MCF 10A (cell line): ENCODE results near the gene GGTLC2. TPM values are rescaled to one million over a fixed set of nuclear protein-coding genes. Genes with fewer than 3 reads are reported as not detected.

Experiments
- BruUV-seq: library from RNA; stranded (reverse); fragments of 400-500 nt; replicated peaks from 2 replicates; lab custom pipeline; 2021; lab: Mats Ljungman, UMichigan
- CTCF ChIA-PET: fragments of 300-600 bp; sonication (Branson Sonifier 250); formaldehyde crosslinking; extraction: SDS; loops from one replicate; lab custom pipeline; 2021; ENCODE audit warnings: antibody characterized with exemption, inconsistent platforms; lab: Yijun Ruan, JAX
- POLR2A ChIA-PET: fragments of 300-600, 350-650 bp; sonication (Branson Sonifier 250); formaldehyde crosslinking; extraction: SDS; loops from one replicate; lab custom pipeline; 2020; ENCODE audit warnings: antibody characterized with exemption, inconsistent platforms; lab: Yijun Ruan, JAX
- DNase-seq: peaks from one replicate; pipeline ENCODE4 v3.0.0-alpha.2; 2018; ENCODE audit not compliant: unreplicated experiment
- H3K27ac Mint-ChIP-seq: one replicate; pipeline ENCODE4 v1.8.0; 2022; ENCODE audit warnings: mild to moderate bottlenecking, low read depth, mixed read lengths; ENCODE audit not compliant: unreplicated experiment
- H3K27me3 Mint-ChIP-seq: one replicate; pipeline ENCODE4 v1.8.0; 2022; ENCODE audit warnings: mixed read lengths; ENCODE audit not compliant: insufficient read depth, unreplicated experiment
- H3K36me3 Mint-ChIP-seq: one replicate; pipeline ENCODE4 v1.8.0; 2022; ENCODE audit warnings: mild to moderate bottlenecking, moderate library complexity, mixed read lengths; ENCODE audit not compliant: insufficient read depth, unreplicated experiment
- H3K4me1 Mint-ChIP-seq: one replicate; pipeline ENCODE4 v1.8.0; 2022; ENCODE audit warnings: mixed read lengths; ENCODE audit not compliant: insufficient read depth, unreplicated experiment
- H3K4me3 Mint-ChIP-seq: one replicate; pipeline ENCODE4 v1.8.0; 2022; ENCODE audit warnings: mild to moderate bottlenecking, moderate library complexity, mixed read lengths; ENCODE audit not compliant: unreplicated experiment
- H3K9me3 Mint-ChIP-seq: one replicate; pipeline ENCODE4 v1.8.0; 2022; ENCODE audit warnings: mixed read lengths; ENCODE audit not compliant: unreplicated experiment
- CTCF ChIP-seq: fragments of 200-600 bp; IDR thresholded peaks from one replicate; pipeline ENCODE4 v1.8.0; 2022; ENCODE audit warnings: antibody characterized with exemption, mild to moderate bottlenecking; ENCODE audit not compliant: unreplicated experiment
- intact Hi-C: fragments of 100-400 bp; cut with micrococcal nuclease; formaldehyde crosslinking; loops from 2 replicates; pipeline ENCODE4 v1.14.1; 2022
- total RNA-seq: library from RNA; stranded (reverse); gene quantifications from 2 replicates; pipeline ENCODE4 v1.2.3, GENCODE V29; 2022

The GGTLC2 gene
- total RNA-seq, 1 experiment from 2014 or later: not detected

- no peak overlapping the region for H3K27ac Mint-ChIP-seq
- peaks cover 15% of the 10 kb centered on the region for H3K4me1 Mint-ChIP-seq
- BruUV-seq: no TSS peak
- H3K9me3 Mint-ChIP-seq: no peaks in the 10 kb centered on the region
- DNase-seq: no peak
- no peak for TF ChIP-seq CTCF
- no peak overlapping the region for H3K4me3 Mint-ChIP-seq
- intact Hi-C loops: no loop called here
- H3K36me3 Mint-ChIP-seq: no peaks in the 10 kb centered on the region
- ChIA-PET POLR2A (no interaction called here), CTCF (interaction anchor here (0.6 to 7.1 kb wide), 6 partner anchors 9 to 188 kb away, joined by 3 to 68 read pairs (median 9); no protein-coding TSS in a partner anchor)
- H3K27me3 Mint-ChIP-seq: no peaks in the 10 kb centered on the region
These were observed 49.7 kb downstream of the GGTLC2 start for GRCh38 chr22:22694106-22694505.

- TF ChIP-seq CTCF: no peak
- no TSS peak for BruUV-seq
- CTCF ChIA-PET: no interaction called here
- Mint-ChIP-seq H3K27me3 (no peaks in the 10 kb centered on the region), H3K36me3 (no peaks in the 10 kb centered on the region), H3K9me3 (no peaks in the 10 kb centered on the region), H3K27ac (no peak overlapping the region), H3K4me3 (no peak overlapping the region), H3K4me1 (peaks cover 15% of the 10 kb centered on the region)
- intact Hi-C loops: no loop called here
- no peak for DNase-seq
- POLR2A ChIA-PET: no interaction called here
These were observed 51.7 kb downstream of the GGTLC2 start for GRCh38 chr22:22696104-22696503.

Other genes with a start within 250 kb of the GGTLC2 start
- gene ZNF280B, start 135.9 kb upstream of the GGTLC2 start, total RNA-seq: not detected in 2 replicates
- gene ZNF280A, start 124.3 kb upstream of the GGTLC2 start, total RNA-seq: not detected in 2 replicates
- gene PRAME, start 85.3 kb upstream of the GGTLC2 start, total RNA-seq: not detected in 2 replicates
- gene IGLL5, start 243.2 kb downstream of the GGTLC2 start, total RNA-seq: not detected in 2 replicates